GM23338 (cell line): ENCODE data around the gene C2orf15. TPM values are rescaled to one million over a fixed set of nuclear protein-coding genes. Genes with fewer than 3 reads are reported as not detected.

ENCODE experiments used
- ATAC-seq: fragments of 200-7000 bp; cut with Tn5 transposase; 3 replicates; pipeline ENCODE4 v1.9.1; 2020
- DNase-seq: peaks from one replicate; pipeline ENCODE4 v3.0.0-alpha.2; 2015; ENCODE audit warnings: low spot score
- H2AFZ ChIP-seq: fragments of 200-600 bp; sonication (generic); 2 replicates; pipeline ENCODE4 v1.8.0; 2016; ENCODE audit warnings: antibody characterized with exemption, mild to moderate bottlenecking, moderate library complexity
- H3F3A ChIP-seq: fragments of 200-600 bp; sonication (generic); replicated peaks from 2 replicates; pipeline ENCODE4 v1.8.0; 2017; ENCODE audit warnings: antibody characterized with exemption, mixed run types, low read depth
- H3K27ac ChIP-seq: fragments of 200-600 bp; sonication (generic); 2 replicates; pipeline ENCODE4 v1.6.1; 2016; ENCODE audit warnings: low read depth
- H3K27me3 ChIP-seq: fragments of 200-600 bp; sonication (generic); 2 replicates; pipeline ENCODE4 v1.8.0; 2016; ENCODE audit warnings: mild to moderate bottlenecking, mixed run types, moderate library complexity; ENCODE audit not compliant: insufficient read depth
- H3K36me3 ChIP-seq: fragments of 200-600 bp; sonication (generic); 2 replicates; pipeline ENCODE4 v1.8.0; 2016; ENCODE audit warnings: mild to moderate bottlenecking; ENCODE audit not compliant: insufficient read depth
- H3K4me1 ChIP-seq: fragments of 200-600 bp; sonication (generic); 2 replicates; pipeline ENCODE4 v1.8.0; 2016; ENCODE audit warnings: mild to moderate bottlenecking, moderate library complexity; ENCODE audit not compliant: insufficient read depth
- H3K4me2 ChIP-seq: fragments of 200-600 bp; sonication (generic); 2 replicates; pipeline ENCODE4 v1.7.1; 2017; ENCODE audit warnings: mixed run types
- H3K4me3 ChIP-seq: fragments of 200-600 bp; sonication (generic); 2 replicates; pipeline ENCODE4 v1.6.1; 2016; ENCODE audit warnings: mixed run types
- H3K79me2 ChIP-seq: fragments of 200-600 bp; sonication (generic); replicated peaks from 2 replicates; pipeline ENCODE4 v1.8.0; 2017; ENCODE audit warnings: mild to moderate bottlenecking; ENCODE audit not compliant: insufficient read depth
- H3K9me2 ChIP-seq: fragments of 200-600 bp; sonication (generic); 2 replicates; pipeline ENCODE4 v1.8.0; 2017; ENCODE audit not compliant: insufficient read depth
- H4K20me1 ChIP-seq: fragments of 200-600 bp; sonication (generic); replicated peaks from 2 replicates; pipeline ENCODE4 v1.8.0; 2017; ENCODE audit warnings: mild to moderate bottlenecking; ENCODE audit not compliant: insufficient read depth
- H3K27ac Mint-ChIP-seq: 2 replicates; pipeline ENCODE4 v1.8.0; 2020; ENCODE audit warnings: inconsistent platforms, mild to moderate bottlenecking, moderate library complexity, mixed read lengths
- H3K27me3 Mint-ChIP-seq: 3 replicates; pipeline ENCODE4 v1.8.0; 2022; ENCODE audit warnings: low read depth, mild to moderate bottlenecking, moderate library complexity, mixed read lengths, inconsistent platforms; ENCODE audit not compliant: insufficient read depth, poor library complexity
- H3K36me3 Mint-ChIP-seq: 3 replicates; pipeline ENCODE4 v1.8.0; 2021; ENCODE audit warnings: low read depth, mild to moderate bottlenecking, inconsistent platforms, moderate library complexity, mixed read lengths
- H3K4me1 Mint-ChIP-seq: 3 replicates; pipeline ENCODE4 v1.8.0; 2020; ENCODE audit warnings: mild to moderate bottlenecking, inconsistent platforms, mixed read lengths
- H3K4me3 Mint-ChIP-seq: 3 replicates; pipeline ENCODE4 v1.8.0; 2021; ENCODE audit warnings: moderate library complexity, mild to moderate bottlenecking, inconsistent platforms, mixed read lengths
- H3K9me3 Mint-ChIP-seq: 3 replicates; pipeline ENCODE4 v1.8.0; 2020; ENCODE audit warnings: moderate library complexity, mild to moderate bottlenecking, inconsistent platforms, mixed read lengths
- CREB1 ChIP-seq: fragments of 250-450 bp; sonication (Bioruptor Pico); IDR thresholded peaks from 2 replicates; pipeline ENCODE4 v1.5.0; 2020; ENCODE audit warnings: low read depth, mild to moderate bottlenecking, moderate library complexity
- CTCF ChIP-seq, 2 experiments: fragments of 200-600 bp in 1 of 2; sonication (generic) in 1 of 2; conservative IDR thresholded peaks; 2 replicates each; pipeline versions ENCODE4 v1.5.1 to v1.6.1; 2016 to 2017; ENCODE audit warnings: antibody characterized with exemption in 2 of 2, low read depth in 2 of 2, mild to moderate bottlenecking in 2 of 2, moderate library complexity in 1 of 2
- EZH2 ChIP-seq: fragments of 200-600 bp; sonication (generic); IDR thresholded peaks from one replicate; pipeline ENCODE4 v1.8.0; 2017; ENCODE audit warnings: antibody characterized with exemption, mild to moderate bottlenecking, low read depth; ENCODE audit not compliant: unreplicated experiment
- EZH2phosphoT487 ChIP-seq: fragments of 200-600 bp; sonication (generic); IDR thresholded peaks from one replicate; pipeline ENCODE4 v1.8.1; 2018; ENCODE audit warnings: antibody characterized with exemption; ENCODE audit not compliant: unreplicated experiment
- NANOG ChIP-seq: IDR thresholded peaks from 2 replicates; pipeline ENCODE4 v1.6.1; 2016; ENCODE audit warnings: antibody characterized with exemption, borderline replicate concordance
- POLR2AphosphoS5 ChIP-seq: IDR thresholded peaks from 2 replicates; pipeline ENCODE4 v1.6.1; 2016; ENCODE audit warnings: antibody characterized with exemption, low read depth
- STAT1 ChIP-seq: IDR thresholded peaks from one replicate; pipeline ENCODE4 v1.6.1; 2016; ENCODE audit warnings: antibody characterized with exemption; ENCODE audit not compliant: unreplicated experiment
- ZNF114 ChIP-seq: fragments of 250-450 bp; sonication (Bioruptor Pico); IDR thresholded peaks from 2 replicates; pipeline ENCODE4 v1.5.0; 2020; ENCODE audit warnings: mild to moderate bottlenecking, moderate library complexity
- ZNF331 ChIP-seq: fragments of 250-450 bp; sonication (Bioruptor Pico); IDR thresholded peaks from 2 replicates; pipeline ENCODE4 v1.5.0; 2020; ENCODE audit warnings: low read depth, mild to moderate bottlenecking, moderate library complexity
- polyA plus RNA-seq: library from polyadenylated mRNA; unstranded; fragments of >200 nt; fragmentation: Nextera tagmentation; extraction: Ambion mirVana; gene quantifications from 2 replicates; pipeline ENCODE4 v1.2.1, GENCODE V29; 2016
- total RNA-seq: library from RNA; depleted of rRNA; stranded (reverse); fragments of >200 nt; shearing (Covaris generic); gene quantifications from 2 replicates; pipeline ENCODE4 v1.2.3, GENCODE V29; 2014
- TF ChIP-seq, protein P1 (sequence below): IDR thresholded peaks from 2 replicates; pipeline ENCODE4 v1.6.1; 2016; ENCODE audit warnings: antibody characterized with exemption
- TF ChIP-seq, protein P2 (sequence below): IDR thresholded peaks from one replicate; pipeline ENCODE4 v1.6.1; 2018; ENCODE audit warnings: antibody characterized with exemption; ENCODE audit not compliant: unreplicated experiment

C2orf15 gene
- total and polyA plus RNA-seq, 2 experiments from 2014 or later: 7.9 to 8.4 TPM

DNA sequence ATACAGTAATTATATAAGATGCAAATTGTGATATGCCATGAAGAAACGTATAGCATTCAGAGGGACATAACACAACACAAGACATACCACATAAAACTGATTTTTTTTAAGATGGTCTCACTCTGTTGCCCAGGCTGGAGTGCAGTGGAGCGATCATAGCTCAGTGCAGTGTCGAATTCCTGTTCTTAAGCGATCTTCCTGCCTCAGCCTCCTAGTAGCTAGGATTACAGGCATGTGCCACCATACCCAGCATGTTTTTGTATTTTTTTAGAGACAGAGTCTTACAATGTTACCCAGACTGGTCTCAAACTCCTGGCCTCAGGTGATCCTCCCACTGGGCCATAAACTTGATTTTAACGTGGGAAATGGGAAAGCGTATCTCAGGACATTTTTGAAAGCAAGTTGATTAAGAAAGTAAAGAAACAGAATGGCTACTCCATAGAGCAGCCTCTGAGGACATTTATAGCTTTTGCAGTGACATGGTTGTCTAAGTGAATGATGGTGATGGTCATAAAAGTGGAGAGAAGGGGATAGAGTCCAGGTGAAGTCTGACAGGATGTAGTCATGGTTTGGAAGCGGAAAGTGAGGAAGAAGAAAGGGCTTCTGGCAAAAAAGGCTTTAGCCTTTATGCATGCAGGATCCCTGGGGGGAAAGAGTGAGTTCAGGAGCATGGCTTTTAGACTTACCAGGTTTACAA lies 10.8 kb downstream of the C2orf15 start (continued):
- TF ChIP-seq, protein P1, sequence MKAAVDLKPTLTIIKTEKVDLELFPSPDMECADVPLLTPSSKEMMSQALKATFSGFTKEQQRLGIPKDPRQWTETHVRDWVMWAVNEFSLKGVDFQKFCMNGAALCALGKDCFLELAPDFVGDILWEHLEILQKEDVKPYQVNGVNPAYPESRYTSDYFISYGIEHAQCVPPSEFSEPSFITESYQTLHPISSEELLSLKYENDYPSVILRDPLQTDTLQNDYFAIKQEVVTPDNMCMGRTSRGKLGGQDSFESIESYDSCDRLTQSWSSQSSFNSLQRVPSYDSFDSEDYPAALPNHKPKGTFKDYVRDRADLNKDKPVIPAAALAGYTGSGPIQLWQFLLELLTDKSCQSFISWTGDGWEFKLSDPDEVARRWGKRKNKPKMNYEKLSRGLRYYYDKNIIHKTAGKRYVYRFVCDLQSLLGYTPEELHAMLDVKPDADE: no peak
- no peak for TF ChIP-seq STAT1
- TF ChIP-seq, protein P2, sequence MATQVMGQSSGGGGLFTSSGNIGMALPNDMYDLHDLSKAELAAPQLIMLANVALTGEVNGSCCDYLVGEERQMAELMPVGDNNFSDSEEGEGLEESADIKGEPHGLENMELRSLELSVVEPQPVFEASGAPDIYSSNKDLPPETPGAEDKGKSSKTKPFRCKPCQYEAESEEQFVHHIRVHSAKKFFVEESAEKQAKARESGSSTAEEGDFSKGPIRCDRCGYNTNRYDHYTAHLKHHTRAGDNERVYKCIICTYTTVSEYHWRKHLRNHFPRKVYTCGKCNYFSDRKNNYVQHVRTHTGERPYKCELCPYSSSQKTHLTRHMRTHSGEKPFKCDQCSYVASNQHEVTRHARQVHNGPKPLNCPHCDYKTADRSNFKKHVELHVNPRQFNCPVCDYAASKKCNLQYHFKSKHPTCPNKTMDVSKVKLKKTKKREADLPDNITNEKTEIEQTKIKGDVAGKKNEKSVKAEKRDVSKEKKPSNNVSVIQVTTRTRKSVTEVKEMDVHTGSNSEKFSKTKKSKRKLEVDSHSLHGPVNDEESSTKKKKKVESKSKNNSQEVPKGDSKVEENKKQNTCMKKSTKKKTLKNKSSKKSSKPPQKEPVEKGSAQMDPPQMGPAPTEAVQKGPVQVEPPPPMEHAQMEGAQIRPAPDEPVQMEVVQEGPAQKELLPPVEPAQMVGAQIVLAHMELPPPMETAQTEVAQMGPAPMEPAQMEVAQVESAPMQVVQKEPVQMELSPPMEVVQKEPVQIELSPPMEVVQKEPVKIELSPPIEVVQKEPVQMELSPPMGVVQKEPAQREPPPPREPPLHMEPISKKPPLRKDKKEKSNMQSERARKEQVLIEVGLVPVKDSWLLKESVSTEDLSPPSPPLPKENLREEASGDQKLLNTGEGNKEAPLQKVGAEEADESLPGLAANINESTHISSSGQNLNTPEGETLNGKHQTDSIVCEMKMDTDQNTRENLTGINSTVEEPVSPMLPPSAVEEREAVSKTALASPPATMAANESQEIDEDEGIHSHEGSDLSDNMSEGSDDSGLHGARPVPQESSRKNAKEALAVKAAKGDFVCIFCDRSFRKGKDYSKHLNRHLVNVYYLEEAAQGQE: no peak
- no peak for TF ChIP-seq CTCF (conservative IDR thresholded peaks at IDR 0.05; ENCODE audit: low read depth in 2 of 2)
- TF ChIP-seq CREB1 (CRISPR knock-in tag): no peak

- H3K36me3 Mint-ChIP-seq: peaks cover 13% of the 10 kb centered on the region
- peak; percentile 4 for DNase-seq
- no peaks in the 10 kb centered on the region for H3K9me2 ChIP-seq
- H3K36me3 ChIP-seq: peaks cover 4% of the 10 kb centered on the region; the same call in 1 of the 2 replicates
- H3K27me3 ChIP-seq: no peaks in the 10 kb centered on the region
- peaks cover 4% of the 10 kb centered on the region; the same call in 1 of the 2 replicates for H4K20me1 ChIP-seq
- H3K4me1 Mint-ChIP-seq: peaks cover 16% of the 10 kb centered on the region
- H3K4me1 ChIP-seq: peaks cover 14% of the 10 kb centered on the region
- no peak for TF ChIP-seq EZH2phosphoT487
- TF ChIP-seq, protein P2: no peak
- no peak for TF ChIP-seq CREB1 (CRISPR knock-in tag)
- TF ChIP-seq, protein P1: no peak
- no peak for TF ChIP-seq POLR2AphosphoS5
- no peak for TF ChIP-seq STAT1
- no peak for TF ChIP-seq ZNF114 (CRISPR knock-in tag)
- TF ChIP-seq EZH2: no peak
- TF ChIP-seq CTCF (conservative IDR thresholded peaks at IDR 0.05; ENCODE audit: low read depth in 2 of 2): no peak
- TF ChIP-seq ZNF331: no peak
- TF ChIP-seq NANOG: no peak
- H3K27ac ChIP-seq: no peak overlapping the region
- H3K4me2 ChIP-seq: peak overlapping the region; percentile 97
- peaks cover 16% of the 10 kb centered on the region for H3K79me2 ChIP-seq
- peak overlapping the region; percentile 95 for H3K27ac Mint-ChIP-seq
- no peak for ATAC-seq
- H3K4me3 ChIP-seq: peak overlapping the region; percentile 92
- H3K9me3 Mint-ChIP-seq: no peaks in the 10 kb centered on the region
- peak overlapping the region; percentile 87 for H3K4me3 Mint-ChIP-seq
- H3F3A ChIP-seq: no peaks in the 10 kb centered on the region
- H3K27me3 Mint-ChIP-seq: peaks cover 4% of the 10 kb centered on the region
- H2AFZ ChIP-seq: peak overlapping the region; percentile 99
Measured at GRCh38 chr2:99153921-99154604, 12.6 kb downstream of the C2orf15 start.
